ENCODE measurements around the gene ADGRL1.

The ADGRL1 gene

GRCh38 chr19:14142262-14143190, 63.4 kb downstream of the ADGRL1 start:
- H3K4me2 ChIP-seq (ENCODE audit: low read length) = no peak overlapping the region
- no peak for TF ChIP-seq CTCF (IDR thresholded peaks at IDR 0.05)
- no peaks in the 10 kb centered on the region for H3K36me3 ChIP-seq (ENCODE audit: control insufficient read depth, insufficient read depth, low read length)
- no peak overlapping the region for H3K4me3 ChIP-seq (ENCODE audit: low read depth, low read length)
- no peak overlapping the region for H3K9ac ChIP-seq
- no peak overlapping the region for H2AFZ ChIP-seq
- H3K79me2 ChIP-seq = no peaks in the 10 kb centered on the region
- no peaks in the 10 kb centered on the region for H3K4me1 ChIP-seq
- H3K27ac ChIP-seq = no peak overlapping the region
- no peaks in the 10 kb centered on the region for H3K27me3 ChIP-seq (ENCODE audit: control insufficient read depth, insufficient read depth, low read length)
- H3K9me3 ChIP-seq (ENCODE audit: control insufficient read depth, low read length) = no peaks in the 10 kb centered on the region

GRCh38 chr19:14141041-14141440, 64.9 kb downstream of the ADGRL1 start:
- Histone ChIP-seq H3K27ac (no peak overlapping the region), H2AFZ (no peak overlapping the region), H3K79me2 (no peaks in the 10 kb centered on the region), H3K27me3 (ENCODE audit: control insufficient read depth, insufficient read depth, low read length) (no peaks in the 10 kb centered on the region), H3K4me2 (ENCODE audit: low read length) (no peak overlapping the region), H3K9me3 (ENCODE audit: control insufficient read depth, low read length) (no peaks in the 10 kb centered on the region), H3K9ac (no peak overlapping the region), H3K4me3 (ENCODE audit: low read depth, low read length) (no peak overlapping the region), H3K36me3 (ENCODE audit: control insufficient read depth, insufficient read depth, low read length) (no peaks in the 10 kb centered on the region), H3K4me1 (no peaks in the 10 kb centered on the region)
- TF ChIP-seq CTCF (IDR thresholded peaks at IDR 0.05) = no peak

GRCh38 chr19:14139944-14140343, 66.0 kb downstream of the ADGRL1 start:
- H3K36me3 ChIP-seq (ENCODE audit: control insufficient read depth, insufficient read depth, low read length) = no peaks in the 10 kb centered on the region
- H3K4me3 ChIP-seq (ENCODE audit: low read depth, low read length) = no peak overlapping the region
- H3K9ac ChIP-seq = no peak overlapping the region
- H3K79me2 ChIP-seq = no peaks in the 10 kb centered on the region
- no peaks in the 10 kb centered on the region for H3K27me3 ChIP-seq (ENCODE audit: control insufficient read depth, insufficient read depth, low read length)
- H2AFZ ChIP-seq = no peak overlapping the region
- no peaks in the 10 kb centered on the region for H3K4me1 ChIP-seq
- H3K9me3 ChIP-seq (ENCODE audit: control insufficient read depth, low read length) = no peaks in the 10 kb centered on the region
- H3K27ac ChIP-seq = no peak overlapping the region
- H3K4me2 ChIP-seq (ENCODE audit: low read length) = no peak overlapping the region
- TF ChIP-seq CTCF (IDR thresholded peaks at IDR 0.05) = no peak

GRCh38 chr19:14138576-14139265, 67.2 kb downstream of the ADGRL1 start:
- no peaks in the 10 kb centered on the region for H3K9me3 ChIP-seq (ENCODE audit: control insufficient read depth, low read length)
- no peaks in the 10 kb centered on the region for H3K4me1 ChIP-seq
- TF ChIP-seq CTCF (IDR thresholded peaks at IDR 0.05) = no peak
- H3K27me3 ChIP-seq (ENCODE audit: control insufficient read depth, insufficient read depth, low read length) = no peaks in the 10 kb centered on the region
- peak overlapping the region; percentile 6 for H3K27ac ChIP-seq
- H3K9ac ChIP-seq = no peak overlapping the region
- no peak overlapping the region for H3K4me3 ChIP-seq (ENCODE audit: low read depth, low read length)
- H3K4me2 ChIP-seq (ENCODE audit: low read length) = no peak overlapping the region
- no peaks in the 10 kb centered on the region for H3K79me2 ChIP-seq
- no peaks in the 10 kb centered on the region for H3K36me3 ChIP-seq (ENCODE audit: control insufficient read depth, insufficient read depth, low read length)
- peak overlapping the region; percentile 38 for H2AFZ ChIP-seq

Measured in parathyroid adenoma (tissue), 2 donors.